ENCODE measurements around the gene SPATA18. TPM values are rescaled to one million over a fixed set of nuclear protein-coding genes. Genes with fewer than 3 reads are reported as not detected.

SPATA18 gene
- total and polyA plus RNA-seq, 9 of the 15 experiments (the other 6 are each of a cell fraction or from before 2014, with no cell fraction given) = 0.09 TPM; not detected in 8

DNA sequence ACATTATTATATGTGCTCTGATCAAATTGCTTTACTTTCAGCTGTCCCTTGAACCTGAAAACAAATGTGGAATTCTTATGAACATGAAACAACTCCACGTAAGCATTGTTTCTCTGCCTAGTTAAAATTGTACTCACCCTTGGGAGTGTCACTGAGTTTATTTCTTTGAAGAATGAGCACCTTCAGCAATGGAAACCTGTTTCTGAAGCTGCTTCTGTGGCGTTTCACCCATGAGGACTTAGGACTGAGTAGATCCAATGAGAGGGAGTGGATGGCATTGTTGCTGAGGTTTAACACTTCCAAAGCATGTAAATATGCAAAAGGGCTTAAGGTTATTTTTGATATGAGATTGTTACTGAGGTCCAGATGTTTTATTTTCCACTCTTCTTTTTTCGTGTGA lies 34.1 kb upstream of the SPATA18 start (continued):
- TF ChIP-seq SIX5 (IDR thresholded peaks at IDR 0.05; ENCODE audit: borderline replicate concordance in 1 of 2, insufficient read depth in 1 of 2, low read depth in 1 of 2, low read length in 2 of 2) = no peak
- TF ChIP-seq ZKSCAN3 (CRISPR knock-in tag; IDR thresholded peaks at IDR 0.05) = no peak
- TF ChIP-seq ZC3H4 (CRISPR knock-in tag; IDR thresholded peaks at IDR 0.05; ENCODE audit: borderline replicate concordance) = no peak
- no peak for TF ChIP-seq NEUROD1 (IDR thresholded peaks at IDR 0.05; ENCODE audit: borderline replicate concordance, low read depth, low read length, partially characterized antibody)
- TF ChIP-seq EGR1 (conservative IDR thresholded peaks at IDR 0.05) = no peak
- TF ChIP-seq SMAD4 (CRISPR knock-in tag; conservative IDR thresholded peaks at IDR 0.05) = no peak
- TF ChIP-seq XRCC3 (IDR thresholded peaks at IDR 0.05) = no peak
- TF ChIP-seq ELF2 (CRISPR knock-in tag; IDR thresholded peaks at IDR 0.05) = no peak
- TF ChIP-seq TAF1 (IDR thresholded peaks at IDR 0.05; ENCODE audit: control insufficient read depth, extremely low read depth, insufficient read depth, low read length, severe bottlenecking) = no peak
- TF ChIP-seq NFIX (CRISPR knock-in tag; IDR thresholded peaks at IDR 0.05; ENCODE audit: low read depth) = no peak

GRCh38 chr4:52017814-52018213 lies 33.3 kb upstream of the SPATA18 start:
- Histone ChIP-seq H2AFZ (ENCODE audit: low read depth, low read length) (no peak overlapping the region), H3K4me1 (replicated peaks in 1 of 2; ENCODE audit: control insufficient read depth in 2 of 2, insufficient read depth in 2 of 2, low read length in 2 of 2) (no peaks in the 10 kb centered on the region; a peak in 1 of 5 replicates), H3K79me2 (ENCODE audit: control insufficient read depth, insufficient read depth, low read length) (no peaks in the 10 kb centered on the region), H3K27me3 (ENCODE audit: control insufficient read depth in 2 of 2, insufficient read depth in 2 of 2, low read length in 2 of 2) (no peaks in the 10 kb centered on the region), H4K20me1 (replicated peaks; ENCODE audit: control insufficient read depth, insufficient read depth, low read length) (no peaks in the 10 kb centered on the region), H3K9me1 (ENCODE audit: control insufficient read depth, insufficient read depth, low read length) (no peaks in the 10 kb centered on the region), H3K4me2 (ENCODE audit: insufficient read depth, low read length) (no peak overlapping the region), H3K9ac (ENCODE audit: insufficient read depth in 1 of 2, low read depth in 2 of 2, low read length in 2 of 2) (no peak overlapping the region), H3K4me3 (no peak overlapping the region), H3K9me3 (replicated peaks; ENCODE audit: control insufficient read depth, insufficient read depth, low read depth, low read length) (no peaks in the 10 kb centered on the region), H3K27ac (ENCODE audit: extremely low read depth, low read depth, low read length) (no peak overlapping the region), H3K36me3 (ENCODE audit: control insufficient read depth, insufficient read depth, low read length) (no peaks in the 10 kb centered on the region)
- POLR2A ChIA-PET = no interaction called here
- DNase-seq (ENCODE audit: extremely low read depth in 1 of 4, low spot score in 3 of 4) (no peak), ATAC-seq (no peak), FAIRE-seq (no peak)
- WGBS (ENCODE audit: insufficient coverage, low coverage, missing lambda C conversion rate) = 0% methylated on average over 1 of the region's 1 CpG
- CTCF ChIA-PET (ENCODE audit: low intra/inter-chr PET ratio) = no interaction called here
- TF ChIP-seq ILF3 (IDR thresholded peaks at IDR 0.05; ENCODE audit: borderline replicate concordance) (no peak), HMG20A (CRISPR knock-in tag; conservative IDR thresholded peaks at IDR 0.05) (no peak)
- in situ Hi-C loops (cut with MboI) = no loop called here
- intact Hi-C loops (cut with micrococcal nuclease) = no loop called here
- BruUV-seq (replicated peaks) = no TSS peak

All from K562 (cell line).